ENCODE data around the gene MBP.

GRCh38 chr18:77082316-77082955, 50.1 kb downstream of the MBP start:
- TF ChIP-seq POLR2AphosphoS5 (IDR thresholded peaks at IDR 0.05; ENCODE audit: low read depth, low read length), result no peak
- TF ChIP-seq CTCF (IDR thresholded peaks at IDR 0.05), result no peak
- TF ChIP-seq SIN3A (IDR thresholded peaks at IDR 0.05; ENCODE audit: borderline replicate concordance, insufficient read depth, low read depth, low read length), result no peak
- no peak for TF ChIP-seq REST (IDR thresholded peaks at IDR 0.05; ENCODE audit: insufficient read depth in 1 of 2, low read depth in 2 of 2, low read length in 1 of 2)
- no peak for TF ChIP-seq TCF7L2 (IDR thresholded peaks at IDR 0.05; ENCODE audit: low read depth, low read length)
